HepG2 (cell line): ENCODE data around the gene SLC1A2. TPM values are rescaled to one million over a fixed set of nuclear protein-coding genes. Genes with fewer than 3 reads are reported as not detected.
A peak's percentile ranks its signal among the peaks of the same experiment; 100 is the strongest.

Source experiments
- CEBPG ChIP-seq: IDR thresholded peaks from 2 replicates; pipeline ENCODE4 v1.6.1; 2016
- CENPX ChIP-seq: sonication (generic); formaldehyde crosslinking; IDR thresholded peaks from 2 replicates; pipeline ENCODE4 v1.9.0; 2021; ENCODE audit warnings: mild to moderate bottlenecking, missing genetic modification reagents, moderate library complexity
- DRAP1 ChIP-seq: IDR thresholded peaks from 2 replicates; pipeline ENCODE4 v1.6.1; 2016; ENCODE audit warnings: missing genetic modification reagents, missing compliant biosample characterization
- HNF4G ChIP-seq, 2 experiments: sonication (generic) in 1 of 2; formaldehyde crosslinking in 1 of 2; IDR thresholded peaks; 2 replicates each; pipeline versions ENCODE4 v1.4.0 to v1.6.1; 2011 to 2020; ENCODE audit warnings: borderline replicate concordance in 2 of 2, low read depth in 2 of 2, mild to moderate bottlenecking in 2 of 2, low read length in 1 of 2, missing genetic modification reagents in 1 of 2, moderate library complexity in 1 of 2
- MEIS2 ChIP-seq: sonication (generic); formaldehyde crosslinking; IDR thresholded peaks from 2 replicates; pipeline ENCODE4 v1.9.0; 2021; ENCODE audit warnings: mild to moderate bottlenecking, missing genetic modification reagents
- MXD1 ChIP-seq: sonication (generic); formaldehyde crosslinking; IDR thresholded peaks from 2 replicates; pipeline ENCODE4 v1.4.0; 2020; ENCODE audit warnings: mild to moderate bottlenecking, missing genetic modification reagents
- SALL1 ChIP-seq: sonication (generic); formaldehyde crosslinking; IDR thresholded peaks from 2 replicates; pipeline ENCODE4 v1.8.0; 2022; ENCODE audit warnings: mild to moderate bottlenecking, missing genetic modification reagents
- SKI ChIP-seq: fragments of 450-650 bp; IDR thresholded peaks from one replicate; pipeline ENCODE4 v1.6.1; 2018; ENCODE audit warnings: mild to moderate bottlenecking; ENCODE audit not compliant: partially characterized antibody
- TCF12 ChIP-seq, 2 experiments: fragments of 450-650 bp in 1 of 2; sonication (generic) in 1 of 2; formaldehyde crosslinking in 1 of 2; IDR thresholded peaks; 2 replicates each; pipeline versions ENCODE4 v1.6.1 to v1.8.0; 2017 to 2022; ENCODE audit warnings: antibody characterized with exemption in 1 of 2, mild to moderate bottlenecking in 1 of 2, missing genetic modification reagents in 1 of 2, moderate library complexity in 1 of 2
- TP53 ChIP-seq: sonication (generic); formaldehyde crosslinking; conservative IDR thresholded peaks from 2 replicates; pipeline ENCODE4 v1.4.0; 2020; ENCODE audit warnings: missing genetic modification reagents
- ZBTB8A ChIP-seq: sonication (generic); formaldehyde crosslinking; IDR thresholded peaks from 2 replicates; pipeline ENCODE4 v1.4.0; 2020; ENCODE audit warnings: mild to moderate bottlenecking, low read depth, missing genetic modification reagents, borderline replicate concordance
- ZFAT ChIP-seq: sonication (generic); formaldehyde crosslinking; conservative IDR thresholded peaks from 2 replicates; pipeline ENCODE4 v1.8.1; 2023; ENCODE audit warnings: missing genetic modification reagents, inconsistent platforms
- ZNF121 ChIP-seq: sonication (generic); formaldehyde crosslinking; IDR thresholded peaks from 2 replicates; pipeline ENCODE4 v1.5.0; 2020; ENCODE audit warnings: mild to moderate bottlenecking, missing genetic modification reagents
- ZNF234 ChIP-seq: sonication (generic); formaldehyde crosslinking; conservative IDR thresholded peaks from 2 replicates; pipeline ENCODE4 v1.5.1; 2020; ENCODE audit warnings: mild to moderate bottlenecking, missing genetic modification reagents
- ZNF337 ChIP-seq: sonication (generic); formaldehyde crosslinking; IDR thresholded peaks from 2 replicates; pipeline ENCODE4 v1.5.1; 2020; ENCODE audit warnings: missing genetic modification reagents, low read depth, mild to moderate bottlenecking, borderline replicate concordance
- ZNF646 ChIP-seq: sonication (generic); formaldehyde crosslinking; IDR thresholded peaks from 2 replicates; pipeline ENCODE4 v1.9.0; 2021; ENCODE audit warnings: mild to moderate bottlenecking, missing genetic modification reagents
- ZNF747 ChIP-seq: sonication (generic); formaldehyde crosslinking; IDR thresholded peaks from 2 replicates; pipeline ENCODE4 v1.8.1; 2023; ENCODE audit warnings: missing genetic modification reagents, mild to moderate bottlenecking, borderline replicate concordance
- ZNF891 ChIP-seq: sonication (generic); formaldehyde crosslinking; IDR thresholded peaks from 2 replicates; pipeline ENCODE4 v1.5.0; 2020; ENCODE audit warnings: mild to moderate bottlenecking, missing genetic modification reagents
- polyA plus RNA-seq, 8 experiments: library from polyadenylated mRNA; depleted of rRNA in 3 of 8; stranded (reverse) in 7 of 8; unstranded in 1 of 8; fragments of >200 nt; fragmentation: Illumina TruSeq in 4 of 8; extraction: Trizol in 4 of 8; gene quantifications; 2 replicates each; pipeline versions ENCODE4 v1.2.1 to v1.2.3, GENCODE V29; 2011 to 2016; ENCODE audit warnings: low read depth in 4 of 8, missing spikeins in 1 of 8, mixed read lengths in 1 of 8; ENCODE audit not compliant: insufficient read depth in 1 of 8
- total RNA-seq, 5 experiments: library from RNA; depleted of rRNA; stranded (reverse); fragments of >200 nt; fragmentation: Illumina TruSeq; extraction: Trizol; gene quantifications; 2 replicates each; pipeline ENCODE4 v1.2.3, GENCODE V29; 2016; ENCODE audit warnings: low read depth in 1 of 5
- TF ChIP-seq, protein P1 (sequence below): sonication (generic); formaldehyde crosslinking; IDR thresholded peaks from 2 replicates; pipeline ENCODE4 v1.8.0; 2022; ENCODE audit warnings: mild to moderate bottlenecking, missing genetic modification reagents, moderate library complexity
- TF ChIP-seq, protein P2 (sequence below): sonication (generic); formaldehyde crosslinking; conservative IDR thresholded peaks from 2 replicates; pipeline ENCODE4 v1.8.1; 2023; ENCODE audit warnings: missing genetic modification reagents

Gene SLC1A2
- total and polyA plus RNA-seq, 2 of the 13 experiments (the other 11 are each of a cell fraction or from before 2014, with no cell fraction given), result 23.2 to 43.2 TPM

- TF ChIP-seq ZNF646 (CRISPR knock-in tag), result no peak
- TF ChIP-seq ZNF337 (CRISPR knock-in tag), result no peak
- no peak for TF ChIP-seq ZNF891 (CRISPR knock-in tag)
- no peak for TF ChIP-seq ZNF121
- TF ChIP-seq ZFAT (CRISPR knock-in tag), result no peak
- TF ChIP-seq ZBTB8A, result no peak
- TF ChIP-seq, protein P1, sequence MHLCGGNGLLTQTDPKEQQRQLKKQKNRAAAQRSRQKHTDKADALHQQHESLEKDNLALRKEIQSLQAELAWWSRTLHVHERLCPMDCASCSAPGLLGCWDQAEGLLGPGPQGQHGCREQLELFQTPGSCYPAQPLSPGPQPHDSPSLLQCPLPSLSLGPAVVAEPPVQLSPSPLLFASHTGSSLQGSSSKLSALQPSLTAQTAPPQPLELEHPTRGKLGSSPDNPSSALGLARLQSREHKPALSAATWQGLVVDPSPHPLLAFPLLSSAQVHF, result no peak
- no peak for TF ChIP-seq MXD1
- TF ChIP-seq, protein P2, sequence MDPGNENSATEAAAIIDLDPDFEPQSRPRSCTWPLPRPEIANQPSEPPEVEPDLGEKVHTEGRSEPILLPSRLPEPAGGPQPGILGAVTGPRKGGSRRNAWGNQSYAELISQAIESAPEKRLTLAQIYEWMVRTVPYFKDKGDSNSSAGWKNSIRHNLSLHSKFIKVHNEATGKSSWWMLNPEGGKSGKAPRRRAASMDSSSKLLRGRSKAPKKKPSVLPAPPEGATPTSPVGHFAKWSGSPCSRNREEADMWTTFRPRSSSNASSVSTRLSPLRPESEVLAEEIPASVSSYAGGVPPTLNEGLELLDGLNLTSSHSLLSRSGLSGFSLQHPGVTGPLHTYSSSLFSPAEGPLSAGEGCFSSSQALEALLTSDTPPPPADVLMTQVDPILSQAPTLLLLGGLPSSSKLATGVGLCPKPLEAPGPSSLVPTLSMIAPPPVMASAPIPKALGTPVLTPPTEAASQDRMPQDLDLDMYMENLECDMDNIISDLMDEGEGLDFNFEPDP (CRISPR knock-in tag), result no peak
- TF ChIP-seq TP53 (CRISPR knock-in tag), result no peak
- TF ChIP-seq SALL1 (CRISPR knock-in tag), result peak; percentile 42
- no peak for TF ChIP-seq ZNF234 (CRISPR knock-in tag)
- no peak for TF ChIP-seq TCF12 (IDR thresholded peaks at IDR 0.05)
- no peak for TF ChIP-seq TCF12 (CRISPR knock-in tag; IDR thresholded peaks at IDR 0.05)
- TF ChIP-seq MEIS2 (CRISPR knock-in tag), result no peak
- no peak for TF ChIP-seq DRAP1
- TF ChIP-seq HNF4G (IDR thresholded peaks at IDR 0.05; ENCODE audit: borderline replicate concordance, low read depth, low read length), result no peak
- no peak for TF ChIP-seq HNF4G (CRISPR knock-in tag; IDR thresholded peaks at IDR 0.05; ENCODE audit: borderline replicate concordance, low read depth)
- no peak for TF ChIP-seq SKI
- TF ChIP-seq CENPX (CRISPR knock-in tag), result no peak
- no peak for TF ChIP-seq ZNF747 (CRISPR knock-in tag)
- TF ChIP-seq CEBPG (CRISPR knock-in tag), result no peak
Measured at GRCh38 chr11:35404388-35404775, 15.0 kb downstream of the SLC1A2 start (continued).
